ENCODE results near the gene C9orf78. TPM values are rescaled to one million over a fixed set of nuclear protein-coding genes. Genes with fewer than 3 reads are reported as not detected.

The C9orf78 gene
- total RNA-seq, 1 donor from 2014 or later, result 46.1 TPM

DNA sequence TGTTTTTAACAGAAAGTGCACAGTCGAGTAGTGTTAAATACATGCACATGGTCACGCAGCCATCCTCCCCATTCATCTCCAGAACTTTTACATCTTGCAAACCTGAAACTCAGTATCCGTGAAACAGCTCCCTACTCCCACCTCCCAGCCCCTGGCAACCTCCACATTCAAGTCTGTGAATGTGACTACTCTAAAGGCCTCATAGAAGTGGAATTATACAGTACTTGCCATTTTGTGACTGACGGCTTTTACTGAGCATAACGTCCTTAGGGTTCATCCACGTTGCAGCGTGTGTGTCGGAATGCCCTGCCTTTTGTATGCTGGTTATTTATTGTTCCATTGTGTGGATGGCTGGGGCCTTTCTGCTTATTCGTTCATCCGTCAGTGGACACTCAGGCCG is 36.0 kb upstream of the C9orf78 start:
- Mint-ChIP-seq H3K4me1 (ENCODE audit: low read depth, unreplicated experiment) (peaks cover 19% of the 10 kb centered on the region), H3K36me3 (ENCODE audit: unreplicated experiment) (peaks cover 4% of the 10 kb centered on the region), H3K27ac (ENCODE audit: unreplicated experiment) (no peak overlapping the region), H3K9me3 (ENCODE audit: unreplicated experiment) (peaks cover 26% of the 10 kb centered on the region), H3K27me3 (ENCODE audit: unreplicated experiment) (peaks cover 22% of the 10 kb centered on the region), H3K4me3 (ENCODE audit: unreplicated experiment) (peak overlapping the region; percentile 6)
- no peak for TF ChIP-seq CTCF (IDR thresholded peaks at IDR 0.05; ENCODE audit: partially characterized antibody, unreplicated experiment)
- DNase-seq, result no peak

GRCh38 chr9:129869585-129870501 is 34.8 kb upstream of the C9orf78 start:
- no peak for DNase-seq
- H3K36me3 Mint-ChIP-seq (ENCODE audit: unreplicated experiment), result peaks cover 4% of the 10 kb centered on the region
- TF ChIP-seq CTCF (IDR thresholded peaks at IDR 0.05; ENCODE audit: partially characterized antibody, unreplicated experiment), result no peak
- H3K9me3 Mint-ChIP-seq (ENCODE audit: unreplicated experiment), result peaks cover 18% of the 10 kb centered on the region
- peaks cover 14% of the 10 kb centered on the region for H3K27me3 Mint-ChIP-seq (ENCODE audit: unreplicated experiment)
- peak overlapping the region; percentile 28 for H3K27ac Mint-ChIP-seq (ENCODE audit: unreplicated experiment)
- H3K4me3 Mint-ChIP-seq (ENCODE audit: unreplicated experiment), result peak overlapping the region; percentile 30
- peaks cover 15% of the 10 kb centered on the region for H3K4me1 Mint-ChIP-seq (ENCODE audit: low read depth, unreplicated experiment)

DNA sequence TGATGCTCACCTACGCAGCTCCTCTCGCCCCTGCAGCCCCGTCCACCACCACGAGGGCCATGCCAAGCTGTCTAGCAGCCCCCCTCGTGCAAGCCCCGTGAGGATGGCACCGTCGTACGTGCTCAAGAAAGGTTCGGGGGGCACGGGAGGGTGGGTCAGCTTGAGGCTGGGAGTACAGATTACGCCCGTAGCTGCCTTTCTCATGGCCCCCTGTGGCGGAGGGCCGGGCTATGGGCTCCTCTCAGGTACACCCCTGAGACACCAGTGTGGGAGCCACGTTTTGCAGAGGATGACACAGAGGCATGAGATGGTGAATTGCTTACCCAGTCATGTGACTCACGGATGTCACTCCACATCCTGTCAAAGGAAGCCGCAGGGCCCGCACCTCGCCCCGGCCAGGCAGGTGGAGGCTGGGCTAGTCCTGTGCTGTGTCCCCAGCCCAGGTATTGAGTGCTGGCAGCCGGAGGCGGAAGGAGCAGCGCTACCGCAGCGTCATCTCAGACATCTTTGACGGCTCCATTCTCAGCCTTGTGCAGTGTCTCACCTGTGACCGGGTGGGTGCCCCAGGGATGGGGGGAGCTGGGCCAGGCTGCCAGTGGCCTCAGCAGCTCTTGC is 33.9 kb upstream of the C9orf78 start:
- no peak for DNase-seq
- H3K4me1 Mint-ChIP-seq (ENCODE audit: low read depth, unreplicated experiment), result peaks cover 9% of the 10 kb centered on the region

DNA sequence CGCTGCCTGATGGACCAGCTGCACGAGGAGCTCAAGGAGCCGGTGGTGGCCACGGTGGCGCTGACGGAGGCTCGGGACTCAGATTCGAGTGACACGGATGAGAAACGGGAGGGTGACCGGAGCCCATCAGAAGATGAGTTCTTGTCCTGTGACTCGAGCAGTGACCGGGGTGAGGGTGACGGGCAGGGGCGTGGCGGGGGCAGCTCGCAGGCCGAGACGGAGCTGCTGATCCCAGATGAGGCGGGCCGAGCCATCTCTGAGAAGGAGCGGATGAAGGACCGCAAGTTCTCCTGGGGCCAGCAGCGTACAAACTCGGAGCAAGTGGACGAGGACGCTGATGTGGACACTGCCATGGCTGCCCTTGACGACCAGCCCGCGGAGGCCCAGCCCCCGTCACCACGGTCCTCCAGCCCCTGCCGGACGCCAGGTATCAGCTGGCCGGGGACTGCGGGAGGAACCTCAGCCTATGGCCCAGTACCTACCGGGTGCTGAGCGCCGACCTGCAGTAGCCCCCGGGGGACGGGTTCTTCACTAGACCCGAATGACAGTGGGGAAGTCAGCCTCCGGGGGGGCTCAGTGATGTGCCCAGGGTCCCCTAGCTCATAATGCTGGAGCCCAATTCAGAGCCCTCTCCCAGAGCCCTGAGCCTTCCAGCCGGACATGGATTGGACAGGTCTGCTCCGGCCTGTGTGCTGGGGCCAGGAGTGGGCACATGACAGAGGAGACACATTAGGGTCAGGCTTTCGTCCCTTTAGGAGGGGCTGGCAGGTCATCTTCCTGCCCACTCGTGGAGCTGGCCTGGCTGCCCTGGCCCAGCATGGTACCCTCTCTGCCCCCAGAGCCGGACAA is 33.2 kb upstream of the C9orf78 start:
- TF ChIP-seq CTCF (IDR thresholded peaks at IDR 0.05; ENCODE audit: partially characterized antibody, unreplicated experiment), result no peak
- Mint-ChIP-seq H3K36me3 (ENCODE audit: unreplicated experiment) (no peaks in the 10 kb centered on the region), H3K27ac (ENCODE audit: unreplicated experiment) (no peak overlapping the region), H3K4me3 (ENCODE audit: unreplicated experiment) (no peak overlapping the region), H3K9me3 (ENCODE audit: unreplicated experiment) (peaks cover 12% of the 10 kb centered on the region), H3K4me1 (ENCODE audit: low read depth, unreplicated experiment) (peaks cover 6% of the 10 kb centered on the region), H3K27me3 (ENCODE audit: unreplicated experiment) (peaks cover 6% of the 10 kb centered on the region)
- no peak for DNase-seq

More for the DNA sequence above, 33.9 kb upstream of the C9orf78 start:
- peaks cover 15% of the 10 kb centered on the region for H3K9me3 Mint-ChIP-seq (ENCODE audit: unreplicated experiment)
- no peak overlapping the region for H3K4me3 Mint-ChIP-seq (ENCODE audit: unreplicated experiment)
- H3K36me3 Mint-ChIP-seq (ENCODE audit: unreplicated experiment), result no peaks in the 10 kb centered on the region
- no peak overlapping the region for H3K27ac Mint-ChIP-seq (ENCODE audit: unreplicated experiment)
- TF ChIP-seq CTCF (IDR thresholded peaks at IDR 0.05; ENCODE audit: partially characterized antibody, unreplicated experiment), result no peak
- H3K27me3 Mint-ChIP-seq (ENCODE audit: unreplicated experiment), result peaks cover 7% of the 10 kb centered on the region

Data from glutamatergic neuron (in vitro differentiated cells).